HK-2 (cell line): ENCODE measurements around the gene ADCY5.
A peak's percentile ranks its signal among the peaks of the same experiment; 100 is the strongest.

Experiments used
- DNase-seq: peaks from one replicate; pipeline ENCODE4 v3.0.0-alpha.2; 2018; ENCODE audit not compliant: unreplicated experiment

The ADCY5 gene

DNA sequence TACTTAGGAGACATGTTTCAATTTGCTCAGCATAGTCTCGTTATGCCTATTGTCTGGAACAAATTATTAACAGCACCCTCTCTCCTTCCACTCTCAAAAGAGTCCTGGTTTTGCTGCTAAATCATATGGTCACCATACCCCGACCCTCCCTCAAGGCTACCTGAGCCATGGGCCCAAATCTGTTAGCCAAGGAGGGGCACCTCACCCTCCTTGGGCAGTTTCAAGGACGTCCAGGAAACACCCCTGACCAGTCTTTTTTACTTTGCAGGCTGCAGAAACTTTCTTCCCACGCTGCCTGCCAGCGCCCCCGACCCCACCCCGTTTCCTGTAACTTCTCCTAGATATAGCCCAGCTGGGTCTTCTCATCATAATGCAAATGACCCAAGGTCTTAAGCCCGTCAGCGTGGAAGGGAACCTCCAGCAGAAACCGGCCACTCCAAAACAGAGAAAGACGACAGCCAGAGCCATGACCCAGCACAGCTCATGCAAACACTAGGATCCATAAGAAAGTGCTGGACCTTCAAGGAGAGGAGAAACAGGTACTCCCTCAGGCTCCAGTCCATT is 62.3 kb downstream of the ADCY5 start:
- DNase-seq: no peak

DNA sequence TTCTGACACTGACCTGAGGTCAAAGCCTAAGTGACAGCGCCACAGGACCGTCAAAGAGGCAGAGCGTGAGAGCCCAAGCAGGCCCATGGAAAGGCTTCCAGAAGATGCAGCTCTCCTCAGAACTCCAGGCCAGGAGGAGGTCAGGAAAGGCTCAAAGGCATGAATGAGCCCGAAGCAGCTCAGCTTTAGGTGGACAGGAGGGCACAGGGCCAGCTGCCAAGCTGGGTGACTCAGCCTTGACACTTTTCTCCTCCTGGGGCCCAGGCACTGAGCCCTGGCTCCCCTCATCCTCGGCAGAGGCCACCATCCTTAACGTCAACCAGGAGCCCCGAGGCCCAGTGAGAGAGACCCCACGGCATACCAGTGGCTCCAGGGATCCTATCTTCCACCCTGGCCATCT is 62.9 kb downstream of the ADCY5 start:
- DNase-seq: peak; percentile 38

DNA sequence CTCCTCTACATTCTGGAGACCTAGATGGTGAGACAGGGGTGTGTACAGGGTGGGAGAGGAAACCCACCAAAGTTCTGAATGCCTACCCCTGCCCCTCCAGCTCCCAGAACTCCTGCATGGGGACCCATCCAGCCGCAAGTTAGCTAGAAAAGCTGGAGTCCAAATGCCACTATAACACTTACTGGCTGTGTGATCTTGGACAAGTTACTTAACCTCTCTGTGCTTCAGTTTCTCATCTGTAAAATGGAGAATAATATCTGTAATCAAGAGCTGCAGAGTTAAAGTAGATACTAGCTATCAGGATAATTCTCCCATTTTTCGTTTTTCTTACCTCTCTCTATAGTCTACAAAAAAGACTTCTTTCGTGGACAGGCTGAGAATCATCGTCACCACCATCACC is 63.4 kb downstream of the ADCY5 start:
- DNase-seq: no peak

DNA sequence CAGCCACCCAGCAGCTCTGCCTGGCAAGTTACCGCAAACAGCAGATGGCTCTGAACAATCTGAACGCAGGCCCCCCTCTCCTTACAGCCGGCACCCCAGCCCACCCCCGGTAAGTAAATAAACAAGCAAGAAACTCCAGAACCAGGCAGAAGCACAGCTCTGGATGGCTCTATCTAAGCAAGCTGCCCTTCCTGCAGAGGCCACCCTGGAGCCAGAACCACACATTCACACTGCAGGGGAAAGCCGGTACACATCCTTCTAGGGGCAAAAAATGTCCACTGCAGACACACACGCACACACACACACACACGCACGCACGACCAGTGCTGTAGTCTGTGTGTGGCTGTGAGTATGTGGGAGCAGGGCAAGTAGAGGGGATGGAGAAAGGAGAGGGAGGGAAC is 63.9 kb downstream of the ADCY5 start:
- DNase-seq: no peak

DNA sequence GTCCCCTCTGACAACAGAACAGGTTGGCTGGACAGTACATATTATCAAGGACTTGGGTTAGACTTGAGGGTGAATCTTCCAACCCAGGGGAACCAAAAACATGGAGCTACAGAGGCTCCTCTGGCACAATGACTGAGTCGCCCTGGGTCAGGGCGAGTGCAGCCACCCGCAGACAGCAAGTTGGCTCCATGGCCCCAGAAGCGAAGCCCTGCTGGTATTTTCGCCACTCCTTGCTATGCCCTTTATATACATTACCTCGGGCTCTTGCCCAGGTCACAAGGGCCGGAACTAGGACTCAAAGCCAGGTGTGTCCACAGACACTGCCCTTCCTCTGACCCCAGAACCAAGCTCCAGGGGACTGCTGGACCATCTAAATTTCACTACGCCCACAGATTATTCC is 64.6 kb downstream of the ADCY5 start:
- no peak for DNase-seq

DNA sequence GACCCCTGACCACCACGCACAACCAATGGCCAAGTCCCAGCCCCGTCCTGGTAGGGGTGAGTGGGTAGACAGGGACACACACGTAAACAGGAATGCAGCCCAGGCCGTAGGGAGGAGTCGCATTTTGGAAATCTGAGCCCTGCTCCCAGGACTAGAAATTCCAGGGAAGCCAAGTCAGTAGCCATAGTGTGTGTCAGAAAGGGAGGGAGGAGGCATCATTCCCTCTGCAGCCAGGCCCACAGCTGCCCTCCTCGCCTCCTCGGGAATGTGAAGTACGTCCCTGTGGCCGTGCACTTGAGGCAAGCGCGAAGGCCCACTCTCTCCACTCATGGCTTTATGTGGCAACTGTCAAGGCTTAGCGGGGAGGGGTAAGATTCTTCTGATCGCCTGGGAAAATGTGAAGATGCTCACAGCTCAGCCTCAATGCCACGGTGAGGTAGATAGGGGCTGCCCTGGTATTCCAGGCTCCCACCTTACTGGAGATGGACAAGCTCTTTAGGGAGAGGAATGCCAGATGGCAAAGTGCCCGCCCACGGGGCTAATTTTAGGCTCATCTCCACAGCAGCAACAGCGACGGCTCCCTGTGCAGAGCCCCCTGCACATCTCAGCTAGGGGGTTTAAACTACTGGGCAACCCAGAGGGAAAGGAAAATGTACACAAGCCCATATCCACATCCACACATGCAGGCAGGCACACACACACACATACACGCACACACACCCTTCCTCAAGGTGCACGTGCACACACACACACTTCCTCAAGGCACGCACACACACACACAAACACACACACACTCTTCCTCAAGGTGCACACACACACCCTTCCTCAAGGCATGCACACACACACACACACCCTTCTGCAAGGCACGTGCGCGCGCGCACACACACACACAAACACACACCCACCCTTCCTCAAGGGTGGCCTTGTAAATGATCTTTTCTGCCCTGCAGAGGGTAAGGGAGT is 65.5 kb downstream of the ADCY5 start:
- DNase-seq: no peak

DNA sequence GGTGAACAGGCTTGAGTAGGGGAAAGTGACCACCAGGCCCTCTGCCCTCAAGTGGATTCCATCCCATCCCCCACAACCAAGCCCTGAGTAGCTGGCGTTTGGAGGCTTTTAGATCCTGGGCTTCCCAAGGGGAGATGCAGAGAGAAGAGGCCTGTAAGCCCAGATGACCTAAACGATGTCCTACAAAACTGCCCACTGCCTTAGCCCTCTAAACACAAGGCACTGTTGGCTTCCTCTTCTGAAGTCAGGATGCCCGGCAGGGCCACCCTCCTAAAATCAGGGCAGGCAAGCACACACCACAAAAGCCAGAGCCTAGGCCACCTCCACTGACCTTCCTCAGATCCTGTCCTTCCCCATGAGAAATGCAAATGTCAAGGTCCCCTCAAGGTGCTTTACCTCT is 68.6 kb downstream of the ADCY5 start:
- DNase-seq: no peak

DNA sequence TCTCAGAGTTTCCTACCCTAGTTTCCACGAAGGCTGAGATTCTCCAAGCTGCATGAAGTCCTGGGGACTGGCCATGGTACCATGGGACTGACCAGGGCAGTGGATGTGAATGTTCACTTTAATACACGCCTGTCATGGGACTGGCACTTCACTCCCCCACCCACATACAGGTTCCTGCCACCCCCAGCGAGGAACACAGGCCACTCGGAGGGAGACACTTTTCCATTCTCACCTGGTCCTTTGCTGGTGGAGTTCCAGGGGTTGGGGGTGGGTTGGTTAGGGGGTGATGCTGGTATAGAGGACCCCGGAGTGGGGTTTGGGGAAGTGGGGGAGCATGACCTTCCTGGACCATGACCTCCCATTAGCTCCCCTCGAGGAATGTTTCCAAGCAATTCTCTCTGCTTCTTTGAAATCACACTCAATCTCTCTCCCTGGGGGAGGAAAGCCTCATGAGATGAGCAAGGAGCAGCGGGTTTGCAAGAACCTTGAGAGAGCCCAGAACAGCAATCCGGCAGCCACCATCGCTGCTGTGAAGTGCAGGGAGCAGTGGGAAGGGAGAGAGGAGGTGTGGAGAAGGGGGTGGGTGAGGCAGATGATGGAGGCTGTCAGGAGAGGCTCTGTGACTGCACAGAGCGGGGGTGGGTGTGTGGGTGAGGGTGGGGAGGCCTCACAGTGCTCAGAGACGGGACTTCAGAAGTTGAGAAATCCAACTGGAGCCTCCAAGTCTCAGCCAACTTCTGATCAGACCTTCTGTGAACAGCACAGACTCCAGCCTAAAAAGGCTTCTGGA is 69.7 kb downstream of the ADCY5 start:
- DNase-seq: no peak

DNA sequence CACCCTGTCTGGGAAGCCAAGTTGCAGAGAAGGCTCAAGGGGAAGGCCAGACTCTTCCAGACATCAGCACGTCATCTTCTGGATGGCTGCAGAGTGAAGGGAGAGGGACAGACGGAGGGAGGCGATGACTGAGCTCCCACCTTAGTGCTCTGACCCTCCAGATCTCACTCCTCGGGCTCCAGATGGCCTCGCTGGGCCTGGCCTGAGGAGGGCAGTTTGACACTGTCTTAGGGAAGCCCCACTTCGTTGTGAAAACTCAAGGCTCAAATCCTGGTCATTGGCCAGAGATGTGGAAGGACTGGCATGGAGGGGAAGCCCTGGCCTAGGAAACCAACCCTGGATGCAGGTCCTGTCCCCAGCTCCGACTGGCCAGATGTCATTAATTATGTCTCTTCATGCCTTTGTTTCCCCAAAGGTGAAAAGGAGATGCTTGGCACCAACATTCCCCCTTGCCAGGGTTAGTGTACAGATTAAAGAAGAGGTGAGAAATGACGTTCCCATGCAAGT is 70.4 kb downstream of the ADCY5 start:
- no peak for DNase-seq

DNA sequence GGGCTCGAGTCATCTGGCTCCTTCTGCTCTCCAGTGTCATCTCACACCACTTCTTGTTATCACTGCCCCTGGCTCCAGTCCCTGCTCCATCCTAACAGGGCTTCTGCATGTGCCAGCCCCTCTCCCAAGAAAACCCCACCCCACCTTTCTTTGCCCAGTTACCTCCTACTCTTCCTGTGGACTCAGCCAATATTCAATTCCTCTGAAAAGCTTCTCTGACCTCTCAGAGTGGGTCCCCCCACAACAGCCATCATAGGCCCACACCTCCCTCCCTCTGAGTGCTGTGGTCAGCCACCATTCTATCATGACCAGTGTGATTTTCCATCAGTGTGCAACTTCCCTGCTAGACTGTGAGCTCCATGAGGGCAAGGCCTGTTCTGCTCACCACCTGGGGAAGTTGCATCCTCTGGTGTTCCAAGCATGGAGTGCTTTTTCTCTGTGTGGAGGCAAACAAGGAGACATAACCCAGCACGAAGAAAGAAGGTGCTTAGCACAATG is 71.6 kb downstream of the ADCY5 start:
- DNase-seq: no peak

DNA sequence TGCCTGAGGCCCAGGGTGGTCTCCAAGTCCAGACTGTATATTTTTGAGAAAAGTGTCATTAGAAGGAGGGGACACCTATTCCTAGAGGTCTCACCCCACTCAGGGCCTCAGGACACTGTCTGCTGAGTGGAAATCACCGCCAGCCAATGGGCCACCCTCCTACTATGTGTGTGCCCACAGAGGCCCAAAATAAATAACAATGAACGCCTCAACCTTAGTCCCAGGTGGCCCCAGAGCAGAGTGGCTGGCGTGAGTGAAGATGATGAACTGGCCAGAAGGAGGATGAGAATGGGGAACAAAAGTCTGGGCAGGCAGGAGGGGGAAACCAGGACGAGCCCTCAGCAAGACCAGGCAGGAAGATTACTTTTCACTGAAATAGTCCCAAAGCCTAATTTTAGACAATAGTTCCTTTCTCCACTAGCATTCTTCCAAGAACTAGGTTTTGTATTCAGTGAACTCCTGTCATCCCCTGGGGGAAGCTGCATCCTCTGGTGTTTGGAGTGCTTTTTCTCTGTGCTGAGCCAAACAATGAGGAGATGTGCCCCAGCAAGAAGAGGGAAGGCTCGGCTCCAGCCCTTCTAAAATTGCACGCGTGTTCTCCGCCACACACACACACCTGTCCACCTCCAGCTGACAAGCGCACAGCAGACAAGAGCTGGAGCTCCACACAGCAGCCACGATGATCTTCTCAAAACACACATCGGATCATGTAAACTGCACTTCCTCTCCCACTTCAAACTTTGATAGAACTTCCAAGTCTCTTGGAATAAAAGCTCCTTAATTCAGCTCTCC is 72.2 kb downstream of the ADCY5 start:
- no peak for DNase-seq

DNA sequence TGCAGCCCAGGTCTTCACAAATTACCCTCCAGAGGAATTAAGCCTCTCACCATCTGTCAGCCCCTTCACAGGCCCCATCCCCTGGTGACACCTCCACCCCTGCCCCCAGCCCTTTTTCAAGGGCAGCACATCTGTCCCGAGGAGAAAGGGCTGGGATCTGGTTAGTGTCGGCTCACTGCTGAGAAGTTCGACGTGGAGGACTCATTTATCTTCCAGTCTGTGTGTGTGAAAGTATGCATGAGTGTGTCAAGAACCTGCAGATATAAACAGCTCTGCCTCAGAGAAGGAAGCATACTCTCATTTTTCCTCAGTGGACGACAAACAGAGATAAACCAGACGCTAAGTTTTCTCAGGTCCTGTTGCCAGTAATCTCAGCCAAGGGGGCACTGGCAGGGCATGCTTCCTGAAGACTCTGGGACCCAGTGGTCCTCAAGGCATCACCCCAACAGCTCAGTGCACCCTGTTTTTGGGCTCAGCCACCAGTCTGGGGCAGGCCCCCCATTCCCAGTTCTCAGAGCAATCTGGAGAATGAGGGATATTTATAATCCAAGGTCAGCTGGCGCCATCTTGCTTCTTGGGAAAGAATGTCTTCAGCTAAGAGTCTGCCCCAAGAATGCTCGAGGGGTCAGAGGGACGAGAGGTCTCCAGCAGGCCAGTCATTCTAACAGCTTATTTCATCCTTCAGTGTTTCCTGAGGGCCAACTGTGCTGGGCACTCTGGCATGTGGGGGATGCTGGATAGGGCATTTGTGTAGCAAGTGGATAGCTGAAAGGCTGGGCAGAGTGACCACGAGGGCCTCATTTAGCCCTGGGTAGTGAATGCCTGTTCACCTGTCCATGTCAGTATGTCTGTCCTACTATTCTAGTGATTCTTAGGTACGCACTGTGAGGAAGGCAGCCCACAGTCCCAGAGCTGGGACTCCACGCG is 73.6 kb downstream of the ADCY5 start:
- DNase-seq: no peak

DNA sequence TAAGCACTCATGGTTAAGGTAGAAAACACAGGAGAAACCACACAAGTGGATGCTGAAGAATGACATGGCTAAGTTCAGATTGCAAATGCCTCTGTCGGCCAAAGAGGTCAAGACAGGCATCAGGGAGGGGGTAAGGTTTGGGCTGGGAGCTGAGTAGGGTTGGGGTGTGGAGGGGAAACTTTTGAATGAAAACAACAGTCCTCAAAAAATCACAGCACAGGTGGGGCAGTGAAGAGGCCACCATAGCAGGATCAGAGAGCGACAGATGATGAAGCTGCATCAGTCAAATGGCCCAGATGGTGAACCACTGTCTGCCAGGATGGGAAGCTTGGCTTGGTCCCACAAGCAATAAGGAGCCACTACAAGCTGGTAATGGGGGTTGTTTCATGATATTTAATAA is 74.9 kb downstream of the ADCY5 start:
- DNase-seq: no peak

DNA sequence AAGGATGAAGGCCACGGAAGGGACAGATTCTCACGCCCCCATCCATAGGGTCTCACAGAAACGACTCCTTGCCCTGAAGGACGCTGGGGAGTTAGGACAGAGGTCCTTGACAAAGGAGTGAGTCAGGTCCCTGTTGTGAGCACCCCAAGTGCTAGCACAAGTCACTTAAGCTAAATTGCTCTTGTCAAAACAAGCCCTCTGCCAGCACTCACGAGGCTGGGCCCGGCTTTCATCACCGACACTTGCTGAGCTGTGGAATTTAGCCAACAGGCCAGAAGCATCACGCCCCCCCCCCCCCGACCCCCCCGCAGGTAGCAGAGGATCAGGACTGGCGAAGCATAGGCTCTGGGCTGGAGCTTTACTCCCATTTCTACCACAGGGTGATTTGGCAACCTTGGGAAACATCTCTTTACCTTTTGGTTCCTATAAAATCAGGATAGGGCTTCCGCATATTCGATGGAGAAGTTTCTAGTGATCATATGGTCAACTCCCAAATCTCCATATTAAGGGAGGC is 75.4 kb downstream of the ADCY5 start:
- no peak for DNase-seq

DNA sequence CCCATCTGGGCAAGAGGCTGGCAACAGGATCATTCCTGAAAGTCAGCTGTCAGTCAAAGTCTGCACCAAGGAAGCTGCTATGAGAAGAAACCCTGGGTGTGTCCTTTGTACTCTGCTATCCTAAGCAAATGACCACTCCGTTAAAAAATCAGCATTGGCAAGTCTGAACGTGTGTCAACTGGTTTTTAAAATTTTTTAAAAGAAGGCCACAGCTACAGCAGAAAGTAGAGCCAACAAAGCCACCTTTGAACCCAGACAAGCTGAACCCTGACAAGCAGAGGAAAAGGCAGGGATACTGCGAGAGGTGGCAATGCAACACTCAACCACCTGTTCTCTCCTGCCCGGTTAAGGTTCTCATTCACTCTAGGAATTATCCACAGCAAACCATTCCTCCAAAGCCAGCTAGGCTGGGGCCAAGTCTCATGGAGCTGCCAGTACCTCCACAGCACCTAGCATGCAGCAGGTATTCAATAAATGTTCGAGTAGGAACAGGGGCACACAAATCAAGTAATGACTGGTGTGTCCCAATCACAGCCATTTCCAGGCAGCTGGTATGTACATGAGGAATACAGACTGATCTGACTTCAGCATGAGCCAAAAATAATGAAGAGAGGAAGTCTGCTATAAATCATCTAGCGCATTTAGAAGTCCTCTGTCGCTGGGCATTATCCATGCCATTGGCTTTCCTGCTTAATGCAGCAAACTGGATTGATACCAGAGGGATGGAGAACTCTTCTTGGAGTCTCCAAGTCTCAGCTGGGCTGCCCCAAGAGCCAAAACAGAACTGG is 76.0 kb downstream of the ADCY5 start:
- no peak for DNase-seq

DNA sequence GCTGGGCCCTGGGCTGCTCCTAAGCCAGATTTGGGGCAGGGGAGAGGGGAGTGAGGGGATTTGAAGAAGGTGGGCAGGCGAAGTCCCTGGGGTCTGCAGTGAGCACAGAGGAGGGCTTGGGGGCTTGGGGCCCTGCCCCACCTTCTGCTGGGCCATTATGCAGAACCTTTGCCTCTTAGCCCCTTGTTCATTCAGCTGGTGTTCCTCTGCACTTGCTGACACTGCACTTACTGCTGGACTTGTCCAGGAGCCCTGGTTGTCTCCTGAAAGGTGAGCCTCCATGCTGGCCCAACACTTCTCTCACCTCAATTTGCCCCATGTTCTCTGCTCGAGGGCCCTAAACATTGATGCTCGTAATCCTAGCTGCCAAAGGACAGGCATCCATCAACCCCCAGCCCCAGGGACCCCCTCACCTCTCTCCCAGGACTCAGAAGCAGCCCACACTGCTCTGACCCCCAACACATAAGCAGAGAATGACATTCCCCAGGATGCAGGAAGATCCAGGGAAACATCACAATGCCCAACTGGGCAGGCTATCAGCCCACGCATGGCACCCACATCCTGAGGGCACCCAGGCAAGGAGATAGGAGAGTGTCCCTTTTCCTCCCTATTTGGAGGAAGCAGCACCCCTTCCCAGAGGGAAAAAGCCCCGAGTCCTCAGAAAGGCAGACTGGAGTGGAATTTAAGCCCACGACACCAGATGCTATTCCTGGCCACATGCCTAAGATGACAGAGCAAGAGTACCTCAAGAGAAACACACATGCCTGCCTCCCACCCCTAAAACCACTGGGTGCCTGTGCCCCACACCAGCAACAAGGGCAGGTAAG is 76.8 kb downstream of the ADCY5 start:
- DNase-seq: no peak

DNA sequence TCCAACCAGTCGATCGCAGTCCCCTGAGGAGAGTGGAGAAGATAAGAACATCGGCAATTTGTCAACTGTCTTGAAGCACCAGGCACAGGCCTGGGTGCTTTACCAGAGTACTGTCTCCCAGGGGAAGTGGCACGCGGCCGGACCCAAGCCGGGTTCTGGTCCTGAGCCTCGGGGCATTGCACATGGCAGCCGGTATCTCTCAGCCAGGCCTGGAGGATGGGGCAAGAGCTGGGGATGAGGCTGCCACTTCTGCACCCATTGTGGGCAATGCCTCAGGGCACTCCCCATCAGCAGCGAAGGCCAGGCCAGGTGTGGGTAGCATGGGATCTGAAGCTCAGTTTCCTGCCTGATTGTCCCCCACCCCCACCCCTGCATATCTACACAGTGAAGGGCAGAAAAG is 77.5 kb downstream of the ADCY5 start:
- DNase-seq: no peak

DNA sequence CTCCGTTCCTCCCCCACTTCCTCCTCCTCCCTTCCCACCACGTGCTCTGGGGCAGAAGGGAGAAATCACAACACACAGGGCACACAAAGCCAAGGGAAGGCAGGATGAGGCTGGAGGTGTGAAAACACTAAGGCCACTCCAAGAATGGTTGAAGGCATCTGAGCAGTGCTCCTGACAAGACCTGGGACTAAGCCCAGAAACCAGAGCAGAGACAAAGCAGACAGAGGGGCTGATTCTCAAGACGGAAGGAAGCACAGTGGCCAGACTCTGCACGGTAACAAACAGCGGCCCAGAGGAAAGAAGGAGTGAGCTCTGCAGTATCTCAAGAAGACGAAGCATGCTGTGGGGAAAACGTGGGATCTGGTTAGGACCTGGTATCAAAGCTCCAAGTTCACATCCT is 78.1 kb downstream of the ADCY5 start:
- DNase-seq: no peak
